Fibroblast of villous mesenchyme (primary cell): Measurements from ENCODE around the gene SGCG. TPM values are rescaled to one million over a fixed set of nuclear protein-coding genes. Genes with fewer than 3 reads are reported as not detected.

ENCODE experiments used
- DNase-seq: peaks from one replicate; pipeline ENCODE4 v3.0.0-alpha.2; 2010; ENCODE audit warnings: low read depth
- H3K4me3 ChIP-seq: 2 replicates; pipeline ENCODE4 v1.5.1; 2011; ENCODE audit warnings: low read depth, mild to moderate bottlenecking, low read length
- CTCF ChIP-seq: IDR thresholded peaks from 2 replicates; pipeline ENCODE4 v1.5.1; 2012; ENCODE audit warnings: low read depth, mild to moderate bottlenecking, low read length; ENCODE audit not compliant: insufficient read depth
- total RNA-seq: library from RNA; depleted of rRNA; stranded (reverse); fragments of >200 nt; gene quantifications from 2 replicates; pipeline ENCODE4 v1.2.3, GENCODE V29; 2012

The SGCG gene
- total RNA-seq, 1 donor, result not detected

GRCh38 chr13:23161481-23161825, 19.3 kb upstream of the SGCG start:
- no peak overlapping the region for H3K4me3 ChIP-seq
- no peak for TF ChIP-seq CTCF

GRCh38 chr13:23175920-23176319, 4.9 kb upstream of the SGCG start:
- H3K4me3 ChIP-seq, result no peak overlapping the region
- no peak for DNase-seq
- TF ChIP-seq CTCF, result peak; percentile 32

More at GRCh38 chr13:23161481-23161825, 19.3 kb upstream of the SGCG start:
- no peak for DNase-seq

GRCh38 chr13:23182142-23182541, 1.4 kb downstream of the SGCG start:
- no peak for DNase-seq
- no peak for TF ChIP-seq CTCF
- H3K4me3 ChIP-seq, result no peak overlapping the region

GRCh38 chr13:23183292-23183691, 2.5 kb downstream of the SGCG start:
- H3K4me3 ChIP-seq, result no peak overlapping the region
- no peak for TF ChIP-seq CTCF
- no peak for DNase-seq

GRCh38 chr13:23185542-23185941, 4.8 kb downstream of the SGCG start:
- no peak for DNase-seq
- no peak overlapping the region for H3K4me3 ChIP-seq
- TF ChIP-seq CTCF, result no peak

- H3K4me3 ChIP-seq, result no peak overlapping the region
- no peak for DNase-seq
- TF ChIP-seq CTCF, result no peak
These were observed 21.1 kb downstream of the SGCG start for GRCh38 chr13:23201870-23202269.

- no peak for DNase-seq
- no peak for TF ChIP-seq CTCF
- no peak overlapping the region for H3K4me3 ChIP-seq
These were observed 21.6 kb downstream of the SGCG start for GRCh38 chr13:23202383-23202782.
